ENCODE data around the gene CCNJ. TPM values are rescaled to one million over a fixed set of nuclear protein-coding genes. Genes with fewer than 3 reads are reported as not detected.
A peak's percentile ranks its signal among the peaks of the same experiment; 100 is the strongest.
"Not testable (repeated sequence)": the region's sequence is repeated elsewhere in the genome, so short reads cannot be mapped to it uniquely, and the experiment has no call there.

CCNJ gene, protein sequence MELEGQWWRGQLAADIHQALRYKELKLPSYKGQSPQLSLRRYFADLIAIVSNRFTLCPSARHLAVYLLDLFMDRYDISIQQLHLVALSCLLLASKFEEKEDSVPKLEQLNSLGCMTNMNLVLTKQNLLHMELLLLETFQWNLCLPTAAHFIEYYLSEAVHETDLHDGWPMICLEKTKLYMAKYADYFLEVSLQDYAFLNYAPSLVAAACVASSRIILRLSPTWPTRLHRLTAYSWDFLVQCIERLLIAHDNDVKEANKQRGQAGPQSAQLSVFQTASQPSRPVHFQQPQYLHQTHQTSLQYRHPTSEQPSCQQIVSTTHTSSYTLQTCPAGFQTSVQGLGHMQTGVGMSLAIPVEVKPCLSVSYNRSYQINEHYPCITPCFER
- total RNA-seq (2014; rRNA removed; shearing (Covaris generic)) = 4.7 and 5.2 TPM in 2 replicates
- polyA plus RNA-seq (2015; cell fraction: cytosol; rRNA removed) = 3.8 and 8.2 TPM in 2 replicates
- polyA plus RNA-seq (2015; cell fraction: nucleus; rRNA removed) = 8.6 and 10.4 TPM in 2 replicates

- in situ Hi-C loops (cut with HindIII; ENCODE audit: low pct_unique_long_range_greater_than_20kb, low sequenced_read_pairs) = no loop called here
- DNase-seq (ENCODE audit: low read depth, low spot score) = peak; percentile 76
These were observed at the start of gene CCNJ for GRCh38 chr10:96043033-96043892. TSS of gene CCNJ (plus strand) at chr10:96043583. CDS start at chr10:96044394, 811 bp downstream.

- in situ Hi-C loops (cut with HindIII; ENCODE audit: low pct_unique_long_range_greater_than_20kb, low sequenced_read_pairs) = not testable (repeated sequence)
These were observed 49.0 kb upstream of the CCNJ start for GRCh38 chr10:95994376-95994775.

DNA sequence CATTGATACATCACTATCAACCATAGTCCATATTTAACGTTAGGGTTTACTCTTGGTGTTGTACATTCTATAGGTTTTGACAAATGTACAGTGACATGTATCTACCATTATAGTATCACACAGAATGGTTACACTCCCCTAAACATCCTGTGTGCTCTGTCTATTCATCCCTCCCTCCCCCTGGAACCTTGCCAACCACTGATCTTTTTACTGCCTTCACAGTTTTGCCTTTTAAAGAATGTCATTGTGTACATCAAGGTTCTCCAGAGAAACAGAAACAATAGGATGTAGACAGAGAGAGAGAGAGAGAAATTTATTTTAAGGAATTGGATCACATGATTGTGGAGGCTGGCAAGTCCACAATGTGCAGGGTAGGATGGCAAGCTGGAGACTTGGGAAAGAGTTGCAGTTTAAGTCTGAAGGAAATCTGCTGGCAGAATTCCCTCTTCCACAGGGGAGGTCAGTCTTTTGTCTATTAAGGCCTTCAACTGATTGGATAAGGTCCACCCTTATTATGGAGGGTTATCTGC lies 45.1 kb upstream of the CCNJ start:
- peak; percentile 35 for DNase-seq (ENCODE audit: low read depth, low spot score)
- in situ Hi-C loops (cut with HindIII; ENCODE audit: low pct_unique_long_range_greater_than_20kb, low sequenced_read_pairs) = no loop called here

More at GRCh38 chr10:95994376-95994775, 49.0 kb upstream of the CCNJ start:
- not testable (repeated sequence) for DNase-seq (ENCODE audit: low read depth, low spot score)

GRCh38 chr10:96013956-96014355 lies 29.4 kb upstream of the CCNJ start:
- in situ Hi-C loops (cut with HindIII; ENCODE audit: low pct_unique_long_range_greater_than_20kb, low sequenced_read_pairs) = no loop called here
- DNase-seq (ENCODE audit: low read depth, low spot score) = no peak

DNA sequence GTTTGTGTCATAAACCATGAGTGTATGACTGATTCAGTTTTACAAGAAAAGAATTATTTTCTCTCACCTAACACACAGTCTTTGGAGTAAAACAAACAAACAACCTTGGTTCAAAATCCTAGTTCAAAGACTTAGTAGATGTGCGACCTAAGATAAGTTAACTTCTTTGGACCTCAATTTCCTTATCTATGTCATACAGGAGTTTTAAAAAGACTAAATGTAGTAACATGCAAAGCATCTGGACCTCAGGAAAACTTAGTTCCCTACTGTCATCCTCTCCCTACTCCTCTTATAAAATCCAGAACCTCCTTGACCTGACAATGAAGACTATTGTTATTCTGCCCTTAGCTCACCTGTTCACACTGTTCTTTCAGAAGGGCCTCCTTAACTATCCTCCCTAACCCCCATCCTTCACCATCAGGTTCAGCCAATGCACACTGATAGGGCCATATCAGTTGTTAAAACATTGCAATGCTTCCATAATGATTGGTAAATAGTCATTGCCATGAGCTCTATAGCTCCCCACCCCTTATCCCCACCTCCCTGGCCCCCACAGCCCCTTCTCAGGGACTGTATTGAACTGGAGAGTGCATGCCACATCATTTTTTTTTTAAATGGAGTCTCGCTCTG lies 28.8 kb upstream of the CCNJ start:
- in situ Hi-C loops (cut with HindIII; ENCODE audit: low pct_unique_long_range_greater_than_20kb, low sequenced_read_pairs) = no loop called here
- no peak for DNase-seq (ENCODE audit: low read depth, low spot score)

GRCh38 chr10:96017191-96017687 lies 26.1 kb upstream of the CCNJ start:
- peak; percentile 74 for DNase-seq (ENCODE audit: low read depth, low spot score)
- in situ Hi-C loops (cut with HindIII; ENCODE audit: low pct_unique_long_range_greater_than_20kb, low sequenced_read_pairs) = no loop called here

DNA sequence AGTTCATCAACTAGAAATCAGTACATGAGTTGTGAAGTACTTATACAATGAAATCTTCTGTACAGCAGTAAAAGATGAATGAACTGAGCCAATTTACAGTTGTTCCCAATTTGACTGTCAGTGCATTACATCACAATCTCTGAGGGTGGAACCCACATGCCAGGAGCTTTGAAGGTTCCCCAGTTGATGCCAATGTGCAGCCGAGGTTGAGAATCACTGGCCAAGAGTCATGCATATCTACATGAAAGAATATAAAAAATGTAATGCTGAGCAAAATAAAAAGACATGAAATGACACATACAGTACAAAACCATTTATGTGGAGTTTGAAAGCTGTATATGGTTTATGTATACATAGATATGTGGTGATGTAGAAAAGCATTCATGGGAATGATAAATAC lies 22.1 kb upstream of the CCNJ start:
- DNase-seq (ENCODE audit: low read depth, low spot score) = no peak
- in situ Hi-C loops (cut with HindIII; ENCODE audit: low pct_unique_long_range_greater_than_20kb, low sequenced_read_pairs) = no loop called here

GRCh38 chr10:96022739-96023138 lies 20.6 kb upstream of the CCNJ start:
- in situ Hi-C loops (cut with HindIII; ENCODE audit: low pct_unique_long_range_greater_than_20kb, low sequenced_read_pairs) = no loop called here
- DNase-seq (ENCODE audit: low read depth, low spot score) = no peak

- no peak for DNase-seq (ENCODE audit: low read depth, low spot score)
- in situ Hi-C loops (cut with HindIII; ENCODE audit: low pct_unique_long_range_greater_than_20kb, low sequenced_read_pairs) = no loop called here
These were observed 20.2 kb upstream of the CCNJ start for GRCh38 chr10:96023168-96023567.

- peak; percentile 52 for DNase-seq (ENCODE audit: low read depth, low spot score)
- in situ Hi-C loops (cut with HindIII; ENCODE audit: low pct_unique_long_range_greater_than_20kb, low sequenced_read_pairs) = no loop called here
These were observed 17.8 kb upstream of the CCNJ start for GRCh38 chr10:96025566-96025965.

DNA sequence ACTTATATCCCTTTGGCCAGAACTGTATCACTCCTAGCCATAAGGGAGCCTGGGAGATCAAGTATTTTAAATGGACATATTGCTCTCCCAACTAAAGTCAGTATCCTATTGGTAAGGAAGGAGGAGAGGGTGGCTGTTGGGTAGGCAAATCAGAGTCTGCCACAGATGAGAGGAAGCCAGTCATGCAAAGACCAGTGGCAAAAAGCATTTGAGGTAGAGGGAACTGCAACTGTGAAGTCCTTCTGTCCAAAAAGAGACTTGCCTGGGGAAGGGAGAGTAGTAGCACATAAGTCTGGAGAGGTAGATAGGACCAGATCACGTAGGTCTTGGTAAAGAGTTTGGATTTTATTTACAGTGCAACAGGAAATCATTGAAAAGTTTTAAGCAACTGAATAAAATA lies 8.8 kb upstream of the CCNJ start:
- DNase-seq (ENCODE audit: low read depth, low spot score) = no peak
- in situ Hi-C loops (cut with HindIII; ENCODE audit: low pct_unique_long_range_greater_than_20kb, low sequenced_read_pairs) = no loop called here

- DNase-seq (ENCODE audit: low read depth, low spot score) = no peak
- in situ Hi-C loops (cut with HindIII; ENCODE audit: low pct_unique_long_range_greater_than_20kb, low sequenced_read_pairs) = no loop called here
These were observed 4.7 kb upstream of the CCNJ start for GRCh38 chr10:96038476-96039387.

- no peak for DNase-seq (ENCODE audit: low read depth, low spot score)
- in situ Hi-C loops (cut with HindIII; ENCODE audit: low pct_unique_long_range_greater_than_20kb, low sequenced_read_pairs) = no loop called here
These were observed 2.2 kb upstream of the CCNJ start for GRCh38 chr10:96041146-96041545.

DNA sequence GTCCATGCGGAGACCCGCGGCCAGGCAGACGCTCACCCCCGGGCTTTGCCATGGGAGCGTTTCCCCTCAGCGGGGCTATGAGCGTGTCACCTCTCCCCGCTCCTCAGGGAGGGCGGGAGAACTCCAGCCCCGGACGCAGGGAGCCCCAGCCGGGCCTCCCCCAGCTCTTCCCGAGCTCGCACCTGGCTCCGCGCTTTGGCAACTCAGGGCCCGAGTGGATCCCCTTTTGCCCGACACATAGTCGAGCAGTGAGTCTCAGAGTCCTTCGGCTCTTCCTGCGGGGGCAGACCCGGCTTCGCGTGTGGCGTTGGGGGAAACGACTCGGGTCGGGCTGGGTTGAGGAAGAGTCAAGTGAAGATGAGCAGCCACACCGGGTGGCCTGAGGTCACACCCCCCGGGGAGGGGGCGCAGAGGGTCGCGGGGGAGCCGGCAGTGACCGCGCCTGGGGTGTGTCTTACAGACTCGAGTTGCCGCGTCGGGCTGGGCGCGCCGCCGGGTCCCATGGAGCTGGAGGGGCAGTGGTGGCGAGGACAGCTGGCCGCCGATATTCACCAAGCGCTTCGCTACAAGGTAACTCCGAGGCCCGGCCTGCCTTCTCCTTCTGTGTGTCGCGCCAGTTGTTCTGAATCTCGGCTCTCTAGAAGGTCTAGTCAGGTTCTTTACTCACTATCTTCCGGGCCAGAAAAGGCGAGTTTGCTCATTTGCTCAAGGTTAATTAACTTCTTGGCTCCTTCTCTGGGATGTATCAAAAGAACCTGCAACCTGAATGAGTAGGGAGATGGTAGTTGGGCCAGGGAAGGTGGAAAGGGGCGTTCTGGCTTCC lies 721 bp downstream of the CCNJ start:
- DNase-seq (ENCODE audit: low read depth, low spot score) = peak; percentile 2
- in situ Hi-C loops (cut with HindIII; ENCODE audit: low pct_unique_long_range_greater_than_20kb, low sequenced_read_pairs) = no loop called here

DNA sequence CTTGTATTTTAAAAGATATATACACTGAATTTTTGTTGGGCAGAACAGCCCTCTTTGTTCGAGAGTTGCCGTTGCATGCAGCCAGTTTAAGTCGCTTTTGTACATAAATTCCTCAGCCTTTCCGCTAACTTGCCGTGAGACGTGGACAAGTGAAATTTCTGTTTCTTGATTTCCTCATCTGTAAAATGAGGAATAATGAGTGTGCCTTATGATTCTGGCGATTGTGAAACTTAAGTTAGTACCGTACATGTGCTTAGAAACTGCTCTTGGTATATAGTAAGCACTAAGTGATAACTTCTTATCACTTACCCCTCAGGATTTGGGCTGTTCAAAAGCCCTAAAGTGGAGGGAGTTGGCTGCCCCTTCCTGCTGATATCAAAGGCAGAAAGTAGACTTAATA lies 1.4 kb downstream of the CCNJ start:
- DNase-seq (ENCODE audit: low read depth, low spot score) = no peak
- in situ Hi-C loops (cut with HindIII; ENCODE audit: low pct_unique_long_range_greater_than_20kb, low sequenced_read_pairs) = no loop called here

GRCh38 chr10:96046546-96046945 lies 3.2 kb downstream of the CCNJ start:
- in situ Hi-C loops (cut with HindIII; ENCODE audit: low pct_unique_long_range_greater_than_20kb, low sequenced_read_pairs) = no loop called here
- DNase-seq (ENCODE audit: low read depth, low spot score) = no peak
